ENCODE results near the gene C10orf143. TPM values are rescaled to one million over a fixed set of nuclear protein-coding genes. Genes with fewer than 3 reads are reported as not detected.
"Not testable (repeated sequence)": the region's sequence is repeated elsewhere in the genome, so short reads cannot be mapped to it uniquely, and the experiment has no call there.

The C10orf143 gene
- total RNA-seq, 1 donor: 2.0 TPM

DNA sequence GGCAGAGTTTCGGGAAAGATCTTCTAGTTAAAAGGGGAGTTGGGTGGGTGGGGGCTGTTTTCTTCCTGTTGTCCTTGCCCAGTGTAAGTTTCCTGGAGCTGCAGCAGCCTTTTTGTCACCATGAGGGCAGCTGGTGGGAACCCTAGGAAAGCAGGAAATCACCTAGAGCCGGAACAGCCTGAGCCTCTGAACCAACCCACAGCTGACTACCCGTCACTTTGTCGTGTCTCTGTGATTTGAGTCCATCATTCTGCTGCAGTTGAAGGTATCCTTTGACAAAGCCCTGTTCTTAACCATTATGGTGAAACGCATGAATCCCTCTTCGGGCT lies 1.2 kb upstream of the C10orf143 start:
- TF ChIP-seq CTCF (IDR thresholded peaks at IDR 0.05; ENCODE audit: insufficient read depth, low read length): no peak
- DNase-seq (ENCODE audit: low read depth): no peak
- peak overlapping the region; percentile 85 for H3K4me3 ChIP-seq (ENCODE audit: low read depth, low read length)

GRCh38 chr10:130111113-130111851 lies 652 bp upstream of the C10orf143 start:
- TF ChIP-seq CTCF (IDR thresholded peaks at IDR 0.05; ENCODE audit: insufficient read depth, low read length): peak; percentile 3
- DNase-seq (ENCODE audit: low read depth): peak; percentile 97
- peak overlapping the region; percentile 97 for H3K4me3 ChIP-seq (ENCODE audit: low read depth, low read length)

DNA sequence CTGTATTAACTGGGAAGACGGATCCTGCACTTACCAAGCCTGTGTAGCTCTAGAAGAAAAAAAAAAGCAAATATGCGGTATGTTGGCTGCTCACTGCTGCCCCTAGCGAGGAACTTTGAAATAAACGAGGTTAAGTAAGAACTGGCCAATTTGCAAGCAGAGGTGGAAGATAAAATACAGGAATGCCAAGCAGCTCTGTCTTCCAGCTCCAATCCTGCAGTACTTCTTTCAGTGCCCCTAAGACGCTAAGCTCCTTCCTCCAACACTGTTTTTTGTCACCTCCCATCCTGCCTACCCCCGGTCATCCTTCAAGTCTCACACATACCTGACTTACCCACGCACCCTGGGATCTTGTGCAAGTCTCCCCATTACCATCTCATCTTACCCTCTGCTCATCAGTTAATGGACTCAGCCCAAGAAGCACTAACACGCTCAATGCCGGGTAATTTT lies 809 bp downstream of the C10orf143 start:
- DNase-seq (ENCODE audit: low read depth): peak; percentile 94
- peak overlapping the region; percentile 97 for H3K4me3 ChIP-seq (ENCODE audit: low read depth, low read length)
- peak; percentile 84 for TF ChIP-seq CTCF (IDR thresholded peaks at IDR 0.05; ENCODE audit: insufficient read depth, low read length)

DNA sequence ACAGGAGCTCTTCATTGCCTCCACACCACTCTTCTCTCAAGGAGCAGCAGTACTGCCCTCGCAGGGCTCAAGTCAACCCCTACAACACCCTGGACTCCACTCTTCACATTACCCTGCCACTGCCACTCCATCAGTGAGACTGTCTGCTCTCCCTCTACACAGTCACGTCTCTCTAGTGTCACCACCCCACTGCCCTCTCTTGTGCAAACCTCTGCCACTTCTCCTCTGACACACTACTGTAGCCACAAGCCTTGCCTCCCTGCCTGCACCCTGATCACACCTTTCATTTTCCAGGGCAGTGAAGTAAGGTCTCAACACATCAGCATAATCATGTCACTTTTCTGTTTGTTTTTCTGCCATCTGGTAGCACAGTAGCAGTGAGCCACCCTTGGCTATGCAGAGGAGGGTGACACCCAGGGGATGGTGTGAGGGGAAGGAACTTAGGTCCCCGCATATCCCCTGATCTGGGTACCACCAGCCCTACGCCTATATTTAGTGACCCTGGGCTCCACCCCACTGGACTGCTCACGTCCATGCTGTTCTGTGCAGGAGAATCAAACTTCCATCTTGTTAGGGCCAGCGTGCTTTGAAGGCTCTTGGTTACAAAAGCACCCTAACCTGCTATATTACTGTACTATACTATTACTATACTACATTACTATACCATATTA lies 1.6 kb downstream of the C10orf143 start:
- DNase-seq (ENCODE audit: low read depth): no peak
- TF ChIP-seq CTCF (IDR thresholded peaks at IDR 0.05; ENCODE audit: insufficient read depth, low read length): no peak
- H3K4me3 ChIP-seq (ENCODE audit: low read depth, low read length): peak overlapping the region; percentile 97

DNA sequence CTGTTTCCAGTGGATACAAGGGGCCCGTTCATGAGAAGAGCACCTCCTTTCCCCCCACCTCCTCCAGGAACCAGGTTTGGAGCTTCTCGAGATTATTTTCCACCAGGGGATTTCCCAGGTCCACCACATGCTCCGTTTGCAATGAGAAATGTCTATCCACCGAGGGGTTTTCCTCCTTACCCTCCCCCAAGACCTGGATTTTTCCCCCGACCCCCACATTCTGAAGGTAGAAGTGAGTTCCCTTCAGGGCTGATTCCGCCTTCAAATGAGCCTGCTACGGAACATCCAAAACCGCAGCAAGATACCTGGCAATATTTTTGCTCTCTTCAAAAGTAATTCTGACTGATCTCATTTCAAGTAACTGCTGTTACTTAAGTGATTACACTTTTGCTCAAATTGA lies 2.5 kb downstream of the C10orf143 start:
- not testable (repeated sequence) for DNase-seq (ENCODE audit: low read depth); H3K4me3 ChIP-seq (ENCODE audit: low read depth, low read length)

DNA sequence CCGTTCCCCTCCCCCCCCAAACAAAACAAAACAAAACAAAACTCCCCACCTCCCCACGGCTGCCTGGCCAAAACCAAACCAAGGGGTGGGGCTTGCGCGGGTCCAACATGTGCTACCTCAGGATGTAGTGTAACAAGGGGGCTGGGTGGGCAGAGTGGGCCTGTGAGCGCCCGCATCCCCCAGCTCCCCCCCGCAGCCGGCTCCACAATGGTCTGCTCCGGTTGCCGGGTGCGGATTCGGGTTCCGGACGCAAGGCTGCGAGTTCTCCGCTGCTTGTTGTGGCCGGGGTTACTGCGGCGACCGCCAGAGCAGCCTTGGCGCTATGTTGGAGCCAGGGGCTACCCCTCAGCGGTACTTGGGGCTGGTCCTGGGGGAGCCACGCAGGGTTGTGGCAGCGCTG lies 4.9 kb downstream of the C10orf143 start:
- no peak overlapping the region for H3K4me3 ChIP-seq (ENCODE audit: low read depth, low read length)
- no peak for DNase-seq (ENCODE audit: low read depth)
- TF ChIP-seq CTCF (IDR thresholded peaks at IDR 0.05; ENCODE audit: insufficient read depth, low read length): no peak

GRCh38 chr10:130099344-130099743 lies 11.3 kb downstream of the C10orf143 start:
- DNase-seq (ENCODE audit: low read depth): no peak
- TF ChIP-seq CTCF (IDR thresholded peaks at IDR 0.05; ENCODE audit: insufficient read depth, low read length): no peak
- H3K4me3 ChIP-seq (ENCODE audit: low read depth, low read length): no peak overlapping the region

DNA sequence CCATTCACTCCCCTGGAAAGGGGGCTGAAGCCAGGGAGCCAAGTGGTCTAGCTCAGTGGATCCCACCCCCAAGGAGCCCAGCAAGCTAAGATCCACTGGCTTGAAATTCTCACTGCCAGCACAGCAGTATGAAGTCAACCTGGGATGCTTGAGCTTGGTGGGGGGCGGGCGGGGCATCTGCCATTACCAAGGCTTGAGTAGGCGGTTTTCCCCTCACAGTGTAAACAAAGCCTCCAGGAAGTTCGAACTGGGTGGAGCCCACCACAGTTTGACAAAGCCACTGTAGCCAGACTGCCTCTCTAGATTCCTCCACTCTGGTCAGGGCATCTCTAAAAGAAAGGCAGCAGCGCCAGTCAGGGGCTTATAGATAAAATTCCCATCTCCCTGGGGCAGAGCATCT lies 20.1 kb downstream of the C10orf143 start:
- not testable (repeated sequence) for H3K4me3 ChIP-seq (ENCODE audit: low read depth, low read length); DNase-seq (ENCODE audit: low read depth)

All from fibroblast of the aortic adventitia (primary cell).